Glomerular visceral epithelial cell (primary cell): ENCODE results near the gene TNS3.

ENCODE experiments used
- DNase-seq: peaks from one replicate; pipeline ENCODE4 v3.0.0-alpha.2; 2016; ENCODE audit errors: extremely low spot score

The TNS3 gene

DNA sequence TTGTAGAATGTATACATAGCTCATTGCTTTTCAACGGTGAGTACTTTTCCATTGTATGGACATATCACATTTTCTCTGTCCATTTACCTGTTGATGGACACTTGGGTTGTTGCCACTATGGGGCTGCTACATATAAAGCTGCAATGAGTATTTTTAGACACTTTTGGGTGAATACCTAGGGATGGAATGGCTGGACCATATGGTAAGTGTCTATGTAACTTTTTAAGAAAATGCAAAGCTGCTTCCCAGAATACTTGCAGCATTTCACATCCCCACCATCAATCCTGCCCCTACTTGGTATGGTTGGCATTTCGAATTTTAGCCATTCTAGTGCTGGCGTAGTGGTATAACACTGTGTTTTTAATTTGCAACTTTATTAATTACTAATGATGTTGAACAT lies 274.6 kb downstream of the TNS3 start:
- no peak for DNase-seq

- DNase-seq: no peak
Measured at GRCh38 chr7:47304727-47305719, 276.9 kb downstream of the TNS3 start.

GRCh38 chr7:47303695-47304453 lies 278.0 kb downstream of the TNS3 start:
- DNase-seq: no peak

DNA sequence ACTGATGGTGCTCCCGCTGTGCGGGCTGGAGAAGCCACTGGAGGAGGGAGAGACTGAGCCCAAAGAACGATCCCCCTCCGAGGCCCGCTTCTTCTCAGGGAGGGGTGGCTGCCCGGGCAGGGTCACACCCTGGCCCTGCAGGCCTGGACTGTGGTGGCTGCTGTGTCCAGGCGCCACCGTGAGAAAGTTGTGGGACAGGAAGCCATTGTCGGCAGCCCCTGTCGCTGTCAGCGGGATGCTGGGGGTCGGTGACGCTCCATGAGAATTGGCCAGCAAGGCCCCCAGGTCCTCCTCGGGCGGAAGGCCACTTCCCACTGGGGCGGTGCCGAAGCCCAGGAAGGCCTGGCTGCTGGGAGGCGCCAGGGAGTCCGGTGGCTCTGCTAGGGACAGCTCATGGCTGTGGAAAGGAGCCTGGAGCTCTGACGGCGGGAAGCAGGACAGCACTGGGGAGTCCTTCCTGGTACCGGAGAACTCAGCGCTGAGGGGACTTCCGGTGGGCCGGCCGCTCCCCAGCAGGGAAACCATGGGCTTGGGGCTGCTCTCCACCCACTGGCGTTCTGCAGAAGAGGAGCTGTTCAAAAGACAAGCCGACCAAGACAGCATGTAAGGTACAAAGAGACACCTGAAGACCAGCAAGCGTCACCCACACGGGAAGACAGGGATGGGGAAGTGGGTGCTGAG lies 278.8 kb downstream of the TNS3 start:
- DNase-seq: no peak

GRCh38 chr7:47302560-47302959 lies 279.4 kb downstream of the TNS3 start:
- no peak for DNase-seq

- no peak for DNase-seq
Measured at GRCh38 chr7:47301657-47302295, 280.1 kb downstream of the TNS3 start.

- DNase-seq: no peak
Measured at GRCh38 chr7:47301105-47301477, 280.8 kb downstream of the TNS3 start.

DNA sequence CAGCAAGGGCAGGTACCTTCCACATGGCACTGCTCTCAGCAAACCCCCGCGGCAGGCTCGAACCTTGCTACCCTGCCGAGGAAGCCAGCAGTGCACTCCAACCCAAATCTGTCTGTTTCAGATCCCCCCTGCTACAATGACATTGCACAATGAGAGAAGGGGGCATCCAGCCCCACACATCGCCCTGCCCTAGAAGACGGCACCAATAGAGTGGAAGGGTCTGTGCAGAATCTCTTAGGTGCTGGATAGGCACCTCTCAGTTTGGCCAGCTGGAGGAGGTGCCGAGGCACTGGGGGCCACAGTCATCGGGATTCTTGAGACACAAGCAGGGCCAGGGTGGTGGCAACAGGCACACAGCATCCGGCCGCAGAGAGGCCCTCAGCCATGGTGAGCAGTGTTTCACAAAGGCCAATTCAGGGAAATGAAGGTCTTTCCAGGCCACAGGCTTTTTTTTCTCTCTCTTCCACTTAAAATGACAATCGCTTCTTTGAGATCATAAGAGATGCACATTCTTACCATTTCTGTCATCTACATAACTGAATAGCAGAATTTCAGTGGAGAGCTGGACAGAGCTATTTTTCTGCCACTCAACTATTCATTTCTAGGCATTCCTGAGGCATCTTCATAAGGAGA lies 281.3 kb downstream of the TNS3 start:
- no peak for DNase-seq

- DNase-seq: no peak
Measured at GRCh38 chr7:47299496-47299895, 282.4 kb downstream of the TNS3 start.

DNA sequence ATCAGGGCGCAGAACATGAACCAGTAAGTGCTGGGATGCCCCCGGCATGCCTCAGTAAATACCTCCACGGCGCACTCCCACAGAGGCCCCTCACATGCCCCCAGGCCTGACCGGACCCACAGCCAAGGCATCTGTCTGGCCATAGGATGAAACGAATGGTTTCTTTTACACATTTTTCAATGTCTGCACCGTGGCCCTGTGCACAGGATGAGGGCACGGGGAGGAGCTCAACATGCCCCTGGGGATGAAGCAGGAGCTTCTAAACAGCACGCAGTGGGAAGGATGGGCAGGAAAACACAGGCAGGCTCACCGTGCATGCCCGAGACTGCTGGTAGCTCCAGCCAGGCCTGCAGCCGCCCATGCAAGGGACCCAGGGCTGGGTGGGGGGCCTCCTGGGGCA lies 283.3 kb downstream of the TNS3 start:
- DNase-seq: no peak

DNA sequence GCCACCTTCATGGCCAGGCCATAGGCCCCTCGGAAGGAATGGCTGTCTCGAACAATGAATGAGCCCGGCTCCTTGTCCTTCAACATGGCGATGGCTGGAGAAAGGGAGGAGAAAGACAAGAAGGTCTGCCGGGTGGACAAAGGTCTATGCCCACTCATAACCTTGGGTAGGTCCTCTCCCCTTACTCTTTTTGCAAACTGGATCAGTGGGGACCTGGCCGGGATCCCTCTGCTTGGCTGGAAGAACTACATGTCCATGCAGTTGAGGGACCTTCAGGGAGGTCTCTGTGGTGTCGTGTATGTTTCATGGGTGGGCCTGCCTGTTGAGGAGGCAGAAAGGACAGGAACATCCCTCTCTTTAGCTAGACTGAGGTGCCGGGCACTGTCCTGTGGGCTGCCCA lies 284.8 kb downstream of the TNS3 start:
- DNase-seq: no peak

DNA sequence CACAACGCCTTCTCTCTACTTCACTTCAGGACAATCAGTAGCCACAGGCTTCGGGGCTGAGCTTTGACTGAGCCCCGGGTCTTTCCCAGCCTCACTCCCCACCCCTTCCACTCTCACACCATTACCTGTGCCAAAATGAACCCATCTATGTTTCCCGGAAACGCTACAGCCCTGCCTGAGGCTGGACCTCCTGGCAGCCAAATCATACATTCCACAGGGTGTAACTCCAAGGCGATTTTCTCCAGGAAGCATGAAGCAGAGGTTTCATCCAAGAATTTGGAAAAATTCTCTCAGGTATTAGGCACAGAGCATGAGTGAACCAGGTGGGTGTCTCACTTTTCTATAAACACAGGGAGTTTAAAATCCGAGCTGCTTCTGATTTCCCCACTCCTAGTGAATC lies 286.3 kb downstream of the TNS3 start:
- no peak for DNase-seq

DNA sequence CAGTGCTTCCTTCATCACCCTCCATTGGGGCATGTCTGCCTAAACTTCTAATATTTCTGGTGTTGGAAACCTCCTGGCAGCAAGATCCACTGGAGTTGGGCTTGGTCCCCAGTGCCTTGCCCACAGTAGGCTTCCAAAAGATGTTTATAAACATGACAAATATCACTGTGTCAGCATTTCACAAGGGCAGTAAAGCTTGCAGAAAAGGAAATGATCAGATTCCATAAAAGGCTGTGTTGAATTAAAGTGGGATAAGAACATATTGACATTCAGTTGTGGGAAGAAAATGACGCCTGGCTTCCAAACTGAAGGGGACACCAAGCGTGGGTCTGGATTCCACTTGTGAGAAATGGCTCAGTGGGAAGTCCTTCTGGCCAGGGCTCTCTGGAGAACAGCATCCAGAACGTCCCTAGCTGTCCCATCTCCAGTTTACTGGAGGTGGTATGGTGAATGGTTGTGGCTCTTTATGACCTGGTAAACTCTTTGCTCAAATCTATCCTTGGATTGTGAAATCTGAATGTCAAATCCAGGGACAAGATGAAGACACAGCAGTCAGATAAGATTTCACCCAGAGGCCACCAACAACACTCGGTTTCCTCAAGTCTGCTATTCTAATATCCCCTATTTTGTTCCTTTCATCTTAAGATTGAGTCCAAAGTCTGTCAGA lies 287.2 kb downstream of the TNS3 start:
- no peak for DNase-seq

- no peak for DNase-seq
Measured at GRCh38 chr7:47293884-47294555, 287.9 kb downstream of the TNS3 start.

DNA sequence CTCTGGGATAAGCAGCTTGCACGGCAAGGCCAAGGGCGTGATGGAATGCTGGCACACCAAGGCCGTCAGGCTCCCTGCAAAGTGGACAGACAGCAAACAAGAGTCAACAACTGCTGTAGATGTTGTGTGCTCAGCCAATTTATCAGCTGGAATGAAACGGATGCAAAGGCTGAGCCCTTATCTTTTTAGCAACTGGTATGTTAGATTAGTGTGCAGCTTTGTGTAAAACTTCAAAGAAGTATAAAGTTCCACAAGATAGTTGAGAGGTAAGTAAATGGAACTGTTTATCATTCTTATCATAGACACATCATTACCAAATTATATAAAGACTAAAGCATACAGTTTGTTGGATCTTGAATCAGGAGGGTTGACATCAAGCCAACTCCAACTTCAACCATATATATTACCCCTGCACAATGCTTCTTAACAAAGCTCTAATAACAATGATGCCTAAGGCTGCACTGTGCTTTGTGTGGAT lies 289.0 kb downstream of the TNS3 start:
- no peak for DNase-seq

DNA sequence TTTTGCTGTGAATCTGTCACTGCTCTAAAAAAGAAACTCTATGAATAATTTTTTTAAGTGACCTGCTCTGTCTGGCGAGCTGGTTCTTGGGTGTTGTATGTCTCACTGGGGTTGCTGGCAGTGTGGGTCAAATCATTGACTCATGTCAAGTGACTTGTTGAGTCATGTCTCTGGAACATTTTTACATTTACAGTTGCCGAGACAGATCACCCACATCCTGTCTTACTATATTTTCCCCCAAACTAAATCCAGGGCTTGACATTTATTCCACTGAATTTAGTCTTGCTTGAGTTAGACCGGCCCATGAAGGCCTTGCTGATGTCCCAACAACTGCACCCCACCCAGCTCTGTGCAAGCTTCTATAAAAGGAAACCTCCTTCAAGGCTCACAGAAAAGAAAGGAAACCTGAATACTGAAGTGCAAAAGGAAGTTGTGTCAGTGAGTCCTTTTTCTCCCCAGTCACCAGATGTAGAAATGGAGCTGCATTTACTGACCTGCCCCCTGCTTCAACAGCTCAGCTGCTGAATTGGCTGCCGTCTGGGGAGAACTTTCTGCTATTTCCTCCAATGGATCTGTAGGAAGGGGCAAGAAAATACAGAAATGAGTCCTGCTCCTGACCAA lies 290.3 kb downstream of the TNS3 start:
- peak; percentile 92 for DNase-seq

GRCh38 chr7:47290867-47291266 lies 291.0 kb downstream of the TNS3 start:
- no peak for DNase-seq

DNA sequence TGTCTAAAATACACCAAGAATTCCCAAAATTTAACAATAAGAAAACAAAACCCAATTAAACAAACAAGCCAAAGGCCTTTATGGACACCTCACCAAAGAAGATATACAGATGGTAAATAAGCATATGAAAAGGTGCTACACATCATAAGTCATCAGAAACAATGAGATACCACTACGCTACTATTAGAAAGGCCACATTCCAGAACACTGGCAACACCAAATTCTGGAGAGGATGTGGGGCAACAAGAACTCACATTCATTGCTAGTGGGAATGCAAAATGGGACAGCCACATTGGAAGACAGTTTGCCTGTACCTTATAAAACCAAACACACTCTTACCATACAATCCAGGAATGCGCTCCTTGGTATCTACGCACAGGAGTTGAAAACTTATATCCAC lies 291.4 kb downstream of the TNS3 start:
- DNase-seq: no peak

DNA sequence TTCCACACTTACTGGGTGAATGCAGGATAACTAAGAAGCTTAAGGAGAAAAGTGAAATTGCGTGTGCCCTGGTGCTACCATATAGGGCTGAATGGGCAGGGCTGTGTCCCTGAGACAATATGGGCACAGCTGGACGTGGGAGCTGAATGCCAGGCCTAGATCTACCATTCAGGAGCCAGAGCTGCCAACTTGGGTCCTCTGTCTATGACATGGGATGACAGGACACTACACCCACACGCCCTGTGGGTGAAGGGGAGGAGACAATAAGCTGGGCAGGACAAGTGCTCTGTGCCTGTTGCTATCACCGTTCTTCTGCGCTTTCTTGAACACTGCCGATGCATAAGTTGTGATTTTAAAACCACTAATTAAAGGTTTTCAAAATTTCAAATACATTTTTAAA lies 293.9 kb downstream of the TNS3 start:
- DNase-seq: no peak
